ENCODE measurements around the gene ACTMAP. TPM values are rescaled to one million over a fixed set of nuclear protein-coding genes. Genes with fewer than 3 reads are reported as not detected.

The ACTMAP gene
- total and polyA plus RNA-seq, 2 of the 13 experiments (the other 11 are each of a cell fraction or from before 2014, with no cell fraction given) = 2.2 to 7.9 TPM

DNA sequence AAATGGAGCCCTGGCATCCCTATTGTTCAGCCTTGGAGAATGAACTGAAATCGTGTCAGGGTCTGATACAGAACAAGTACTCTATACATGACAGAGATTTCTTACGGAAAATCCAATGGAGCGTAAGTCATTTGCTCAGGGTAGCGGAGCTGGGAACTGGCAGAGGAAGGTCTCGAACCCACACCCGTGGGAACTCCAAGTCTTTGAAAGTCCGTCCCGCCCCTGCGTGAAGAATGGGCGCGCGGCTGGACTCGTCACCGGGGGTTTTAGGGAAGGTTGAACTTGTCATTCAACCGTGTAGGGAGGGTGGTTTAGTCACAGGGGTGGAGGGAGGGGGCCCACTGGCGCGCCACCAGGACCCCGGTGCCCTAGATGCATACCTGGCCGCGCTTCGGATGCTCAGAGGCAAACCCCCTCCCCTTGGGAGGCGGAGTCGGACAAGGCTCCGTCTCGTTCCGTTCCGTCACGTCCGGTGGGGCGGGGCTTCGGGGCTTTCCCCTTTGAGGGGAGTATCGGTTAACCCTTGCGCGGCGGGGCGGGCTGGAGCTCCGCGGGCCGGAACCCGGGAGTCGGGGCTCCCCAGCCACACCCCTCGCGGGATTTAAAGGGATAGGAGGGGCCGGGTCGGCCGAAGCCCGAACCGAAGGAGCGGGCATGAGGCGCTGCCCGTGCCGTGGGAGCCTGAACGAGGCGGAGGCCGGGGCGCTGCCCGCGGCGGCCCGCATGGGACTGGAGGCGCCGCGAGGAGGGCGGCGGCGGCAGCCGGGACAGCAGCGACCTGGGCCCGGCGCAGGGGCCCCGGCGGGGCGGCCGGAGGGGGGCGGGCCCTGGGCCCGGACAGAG, 33.6 kb downstream of the ACTMAP start, which contains the start of the genes COQ8B and ITPKC (continued):
- TF ChIP-seq, protein P1, sequence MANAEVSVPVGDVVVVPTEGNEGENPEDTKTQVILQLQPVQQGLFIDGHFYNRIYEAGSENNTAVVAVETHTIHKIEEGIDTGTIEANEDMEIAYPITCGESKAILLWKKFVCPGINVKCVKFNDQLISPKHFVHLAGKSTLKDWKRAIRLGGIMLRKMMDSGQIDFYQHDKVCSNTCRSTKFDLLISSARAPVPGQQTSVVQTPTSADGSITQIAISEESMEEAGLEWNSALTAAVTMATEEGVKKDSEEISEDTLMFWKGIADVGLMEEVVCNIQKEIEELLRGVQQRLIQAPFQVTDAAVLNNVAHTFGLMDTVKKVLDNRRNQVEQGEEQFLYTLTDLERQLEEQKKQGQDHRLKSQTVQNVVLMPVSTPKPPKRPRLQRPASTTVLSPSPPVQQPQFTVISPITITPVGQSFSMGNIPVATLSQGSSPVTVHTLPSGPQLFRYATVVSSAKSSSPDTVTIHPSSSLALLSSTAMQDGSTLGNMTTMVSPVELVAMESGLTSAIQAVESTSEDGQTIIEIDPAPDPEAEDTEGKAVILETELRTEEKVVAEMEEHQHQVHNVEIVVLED (CRISPR knock-in tag; IDR thresholded peaks at IDR 0.05; ENCODE audit: borderline replicate concordance) = peak; percentile 37; the same call in 1 of the 2 replicates
- TF ChIP-seq NFKBIZ (CRISPR knock-in tag; IDR thresholded peaks at IDR 0.05) (no peak), SOX5 (CRISPR knock-in tag; IDR thresholded peaks at IDR 0.05; ENCODE audit: borderline replicate concordance) (no peak), SYNCRIP (IDR thresholded peaks at IDR 0.05; ENCODE audit: insufficient read depth, low read depth, low read length) (no peak), PITX1 (CRISPR knock-in tag; IDR thresholded peaks at IDR 0.05) (no peak), ZNF121 (CRISPR knock-in tag; IDR thresholded peaks at IDR 0.05) (no peak), ZBTB20 (CRISPR knock-in tag; IDR thresholded peaks at IDR 0.05; ENCODE audit: borderline replicate concordance, low read depth) (no peak), ZNF672 (CRISPR knock-in tag; IDR thresholded peaks at IDR 0.05) (no peak), MIER3 (CRISPR knock-in tag; IDR thresholded peaks at IDR 0.05; ENCODE audit: borderline replicate concordance) (no peak), MED8 (CRISPR knock-in tag; IDR thresholded peaks at IDR 0.05; ENCODE audit: insufficient replicate concordance) (peak; percentile 60), KLF16 (CRISPR knock-in tag; IDR thresholded peaks at IDR 0.05) (peak in 1 of 2 experiments; percentile 59; a peak in 1 of 4 replicates)
- TF ChIP-seq, protein P2, sequence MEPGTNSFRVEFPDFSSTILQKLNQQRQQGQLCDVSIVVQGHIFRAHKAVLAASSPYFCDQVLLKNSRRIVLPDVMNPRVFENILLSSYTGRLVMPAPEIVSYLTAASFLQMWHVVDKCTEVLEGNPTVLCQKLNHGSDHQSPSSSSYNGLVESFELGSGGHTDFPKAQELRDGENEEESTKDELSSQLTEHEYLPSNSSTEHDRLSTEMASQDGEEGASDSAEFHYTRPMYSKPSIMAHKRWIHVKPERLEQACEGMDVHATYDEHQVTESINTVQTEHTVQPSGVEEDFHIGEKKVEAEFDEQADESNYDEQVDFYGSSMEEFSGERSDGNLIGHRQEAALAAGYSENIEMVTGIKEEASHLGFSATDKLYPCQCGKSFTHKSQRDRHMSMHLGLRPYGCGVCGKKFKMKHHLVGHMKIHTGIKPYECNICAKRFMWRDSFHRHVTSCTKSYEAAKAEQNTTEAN (CRISPR knock-in tag; conservative IDR thresholded peaks at IDR 0.05) = no peak
- TF ChIP-seq, protein P3, sequence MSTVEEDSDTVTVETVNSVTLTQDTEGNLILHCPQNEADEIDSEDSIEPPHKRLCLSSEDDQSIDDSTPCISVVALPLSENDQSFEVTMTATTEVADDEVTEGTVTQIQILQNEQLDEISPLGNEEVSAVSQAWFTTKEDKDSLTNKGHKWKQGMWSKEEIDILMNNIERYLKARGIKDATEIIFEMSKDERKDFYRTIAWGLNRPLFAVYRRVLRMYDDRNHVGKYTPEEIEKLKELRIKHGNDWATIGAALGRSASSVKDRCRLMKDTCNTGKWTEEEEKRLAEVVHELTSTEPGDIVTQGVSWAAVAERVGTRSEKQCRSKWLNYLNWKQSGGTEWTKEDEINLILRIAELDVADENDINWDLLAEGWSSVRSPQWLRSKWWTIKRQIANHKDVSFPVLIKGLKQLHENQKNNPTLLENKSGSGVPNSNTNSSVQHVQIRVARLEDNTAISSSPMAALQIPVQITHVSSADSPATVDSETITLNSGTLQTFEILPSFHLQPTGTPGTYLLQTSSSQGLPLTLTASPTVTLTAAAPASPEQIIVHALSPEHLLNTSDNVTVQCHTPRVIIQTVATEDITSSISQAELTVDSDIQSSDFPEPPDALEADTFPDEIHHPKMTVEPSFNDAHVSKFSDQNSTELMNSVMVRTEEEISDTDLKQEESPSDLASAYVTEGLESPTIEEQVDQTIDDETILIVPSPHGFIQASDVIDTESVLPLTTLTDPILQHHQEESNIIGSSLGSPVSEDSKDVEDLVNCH (CRISPR knock-in tag; IDR thresholded peaks at IDR 0.05) = no peak
- TF ChIP-seq, protein P4, sequence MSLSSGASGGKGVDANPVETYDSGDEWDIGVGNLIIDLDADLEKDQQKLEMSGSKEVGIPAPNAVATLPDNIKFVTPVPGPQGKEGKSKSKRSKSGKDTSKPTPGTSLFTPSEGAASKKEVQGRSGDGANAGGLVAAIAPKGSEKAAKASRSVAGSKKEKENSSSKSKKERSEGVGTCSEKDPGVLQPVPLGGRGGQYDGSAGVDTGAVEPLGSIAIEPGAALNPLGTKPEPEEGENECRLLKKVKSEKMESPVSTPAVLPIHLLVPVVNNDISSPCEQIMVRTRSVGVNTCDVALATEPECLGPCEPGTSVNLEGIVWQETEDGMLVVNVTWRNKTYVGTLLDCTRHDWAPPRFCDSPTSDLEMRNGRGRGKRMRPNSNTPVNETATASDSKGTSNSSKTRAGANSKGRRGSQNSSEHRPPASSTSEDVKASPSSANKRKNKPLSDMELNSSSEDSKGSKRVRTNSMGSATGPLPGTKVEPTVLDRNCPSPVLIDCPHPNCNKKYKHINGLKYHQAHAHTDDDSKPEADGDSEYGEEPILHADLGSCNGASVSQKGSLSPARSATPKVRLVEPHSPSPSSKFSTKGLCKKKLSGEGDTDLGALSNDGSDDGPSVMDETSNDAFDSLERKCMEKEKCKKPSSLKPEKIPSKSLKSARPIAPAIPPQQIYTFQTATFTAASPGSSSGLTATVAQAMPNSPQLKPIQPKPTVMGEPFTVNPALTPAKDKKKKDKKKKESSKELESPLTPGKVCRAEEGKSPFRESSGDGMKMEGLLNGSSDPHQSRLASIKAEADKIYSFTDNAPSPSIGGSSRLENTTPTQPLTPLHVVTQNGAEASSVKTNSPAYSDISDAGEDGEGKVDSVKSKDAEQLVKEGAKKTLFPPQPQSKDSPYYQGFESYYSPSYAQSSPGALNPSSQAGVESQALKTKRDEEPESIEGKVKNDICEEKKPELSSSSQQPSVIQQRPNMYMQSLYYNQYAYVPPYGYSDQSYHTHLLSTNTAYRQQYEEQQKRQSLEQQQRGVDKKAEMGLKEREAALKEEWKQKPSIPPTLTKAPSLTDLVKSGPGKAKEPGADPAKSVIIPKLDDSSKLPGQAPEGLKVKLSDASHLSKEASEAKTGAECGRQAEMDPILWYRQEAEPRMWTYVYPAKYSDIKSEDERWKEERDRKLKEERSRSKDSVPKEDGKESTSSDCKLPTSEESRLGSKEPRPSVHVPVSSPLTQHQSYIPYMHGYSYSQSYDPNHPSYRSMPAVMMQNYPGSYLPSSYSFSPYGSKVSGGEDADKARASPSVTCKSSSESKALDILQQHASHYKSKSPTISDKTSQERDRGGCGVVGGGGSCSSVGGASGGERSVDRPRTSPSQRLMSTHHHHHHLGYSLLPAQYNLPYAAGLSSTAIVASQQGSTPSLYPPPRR (CRISPR knock-in tag; IDR thresholded peaks at IDR 0.05; ENCODE audit: borderline replicate concordance) = 0 out of 2 replicates have a peak, but pooled peaks have one; percentile 4
- TF ChIP-seq, protein P5, sequence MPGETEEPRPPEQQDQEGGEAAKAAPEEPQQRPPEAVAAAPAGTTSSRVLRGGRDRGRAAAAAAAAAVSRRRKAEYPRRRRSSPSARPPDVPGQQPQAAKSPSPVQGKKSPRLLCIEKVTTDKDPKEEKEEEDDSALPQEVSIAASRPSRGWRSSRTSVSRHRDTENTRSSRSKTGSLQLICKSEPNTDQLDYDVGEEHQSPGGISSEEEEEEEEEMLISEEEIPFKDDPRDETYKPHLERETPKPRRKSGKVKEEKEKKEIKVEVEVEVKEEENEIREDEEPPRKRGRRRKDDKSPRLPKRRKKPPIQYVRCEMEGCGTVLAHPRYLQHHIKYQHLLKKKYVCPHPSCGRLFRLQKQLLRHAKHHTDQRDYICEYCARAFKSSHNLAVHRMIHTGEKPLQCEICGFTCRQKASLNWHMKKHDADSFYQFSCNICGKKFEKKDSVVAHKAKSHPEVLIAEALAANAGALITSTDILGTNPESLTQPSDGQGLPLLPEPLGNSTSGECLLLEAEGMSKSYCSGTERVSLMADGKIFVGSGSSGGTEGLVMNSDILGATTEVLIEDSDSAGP (CRISPR knock-in tag; IDR thresholded peaks at IDR 0.05; ENCODE audit: borderline replicate concordance) = peak; percentile 99
